Hematopoietic multipotent progenitor cell treated with erythropoietin and hydrocortisone succinate and interleukin-3 and kit ligand, for 4 days (in vitro differentiated cells): ENCODE results near the gene PHTF1.

Experiments
- DNase-seq: peaks from one replicate; pipeline ENCODE4 v3.0.0-alpha.2; 2015

Gene PHTF1

DNA sequence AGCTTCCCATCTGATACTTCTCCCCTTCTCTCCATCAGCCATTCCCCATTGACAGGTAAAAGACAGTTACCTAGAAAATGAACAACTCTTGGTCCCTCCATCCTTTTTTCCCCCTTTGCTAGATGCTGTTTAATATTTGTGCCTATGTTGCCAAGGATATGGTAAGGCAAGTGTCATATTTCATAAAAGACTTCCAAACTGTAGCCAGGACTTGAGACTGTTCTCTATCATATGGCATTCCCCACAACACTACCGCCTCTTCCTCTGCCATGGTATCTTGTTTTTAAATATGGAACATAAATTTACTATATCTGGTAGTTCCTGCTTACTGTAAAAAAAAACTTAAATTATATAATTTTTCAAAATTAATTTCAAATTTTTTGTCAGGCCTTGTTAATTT, 97.2 kb downstream of the PHTF1 start:
- no peak for DNase-seq

DNA sequence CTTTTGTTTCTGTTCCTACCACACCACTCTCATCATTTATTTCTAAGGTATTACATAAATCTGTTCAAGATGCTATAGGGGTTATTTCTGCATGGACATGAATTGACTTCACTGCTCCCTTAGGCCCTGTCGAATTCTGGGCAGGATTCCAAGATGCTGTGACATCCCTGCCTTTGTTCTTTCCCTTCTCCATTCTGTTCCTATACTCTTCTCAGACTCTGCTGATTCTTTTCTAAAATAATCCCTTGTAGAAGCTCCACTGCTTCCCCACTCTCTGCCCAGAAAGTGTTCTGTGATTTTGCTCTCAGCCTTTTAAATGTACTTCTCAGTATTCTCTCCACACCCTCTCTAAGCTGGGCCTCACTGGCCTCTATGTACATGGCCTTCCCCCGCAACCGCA, 99.2 kb downstream of the PHTF1 start:
- no peak for DNase-seq

DNA sequence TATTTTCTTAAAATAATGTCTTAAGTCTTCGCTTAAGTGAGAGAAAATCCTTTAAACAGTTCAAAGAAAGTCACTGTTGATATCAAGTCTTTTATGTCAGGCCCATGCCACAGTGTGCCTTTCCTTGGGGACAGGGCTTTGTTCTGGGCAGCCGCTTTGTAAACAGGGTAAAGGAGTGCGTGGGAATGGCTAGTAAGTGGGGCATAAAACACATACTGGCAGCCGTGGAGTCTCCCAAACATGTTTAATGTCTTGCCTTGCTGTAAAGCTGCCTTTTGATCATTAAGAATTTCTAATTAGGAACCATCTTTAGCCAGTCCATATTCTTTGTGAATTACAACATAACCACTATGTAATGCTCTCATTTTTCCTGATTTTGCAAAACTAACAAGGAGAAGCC, 99.7 kb downstream of the PHTF1 start:
- no peak for DNase-seq

DNA sequence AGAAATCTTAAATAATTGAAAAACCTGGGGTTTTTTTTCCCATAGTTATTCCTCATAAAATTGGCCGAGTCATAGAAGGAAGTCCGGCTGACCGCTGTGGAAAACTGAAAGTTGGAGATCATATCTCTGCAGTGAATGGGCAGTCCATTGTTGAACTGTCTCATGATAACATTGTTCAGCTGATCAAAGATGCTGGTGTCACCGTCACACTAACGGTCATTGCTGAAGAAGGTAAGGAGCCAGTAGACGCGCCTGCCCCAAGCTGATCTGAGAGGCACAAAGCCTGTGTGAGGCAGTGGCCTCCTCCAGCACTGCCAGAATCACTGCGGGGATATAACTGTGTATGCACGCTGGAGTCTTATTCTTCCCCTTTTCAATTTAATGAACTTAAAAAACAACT, 100.3 kb downstream of the PHTF1 start:
- no peak for DNase-seq

DNA sequence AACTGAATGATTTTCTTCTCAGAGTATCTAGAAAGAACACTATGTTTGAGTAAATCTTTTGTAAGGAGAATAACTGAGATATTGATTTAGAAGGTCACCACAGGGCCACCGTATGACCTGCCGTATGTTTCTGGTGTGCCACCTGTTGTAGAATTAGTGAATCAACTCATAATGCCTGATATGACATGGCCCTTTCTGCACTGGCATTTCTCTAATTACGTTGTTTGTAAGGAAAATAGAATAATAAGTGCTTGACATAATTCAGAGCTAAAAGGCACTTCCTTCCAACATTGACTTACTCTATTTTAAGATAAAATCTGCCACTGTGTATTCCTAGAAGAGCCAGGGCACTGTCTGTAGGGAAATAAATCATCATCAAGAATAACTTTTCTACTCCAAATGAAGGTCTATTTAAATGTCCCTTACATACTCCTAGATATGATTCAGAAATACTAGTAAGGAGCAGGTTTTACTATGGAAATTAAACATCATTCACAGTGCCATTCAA, 101.7 kb downstream of the PHTF1 start:
- no peak for DNase-seq

DNA sequence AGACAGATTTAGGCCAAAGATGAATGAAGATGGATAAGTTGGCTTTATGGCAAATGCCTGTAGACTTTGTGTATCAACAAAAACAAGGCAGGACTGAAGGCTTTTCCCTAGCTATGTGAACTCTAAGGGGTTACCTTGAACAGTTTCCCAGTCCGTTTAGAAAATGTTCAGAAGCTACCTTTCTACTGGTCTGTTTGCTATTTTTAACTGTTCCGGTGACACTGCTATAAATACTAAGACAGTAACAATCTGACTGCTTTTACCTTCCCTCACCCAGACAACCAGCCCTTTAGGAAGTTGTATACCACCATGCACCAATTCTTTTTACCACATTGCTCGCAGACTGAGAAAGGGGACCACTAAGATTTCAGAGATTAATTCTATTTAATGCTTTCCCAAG, 102.2 kb downstream of the PHTF1 start:
- no peak for DNase-seq

DNA sequence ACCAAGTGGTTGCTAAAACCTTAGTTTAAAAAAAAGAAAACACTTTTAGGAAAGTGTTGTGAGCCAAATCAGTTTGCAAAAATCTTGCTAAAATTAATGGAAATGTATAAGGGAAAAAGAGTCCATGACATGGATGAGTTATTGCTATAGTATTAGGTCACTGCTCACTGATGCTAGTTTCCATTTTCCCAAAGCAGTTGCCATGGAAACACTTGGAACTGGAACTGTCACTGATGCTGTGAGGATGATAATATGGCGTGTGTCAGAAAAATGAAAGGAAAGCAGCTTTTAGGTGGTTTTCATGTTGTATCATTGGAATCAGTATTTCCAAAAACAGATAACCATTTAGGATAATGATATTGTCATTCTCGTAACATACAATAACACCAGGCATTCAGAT, 104.4 kb downstream of the PHTF1 start:
- DNase-seq = no peak

DNA sequence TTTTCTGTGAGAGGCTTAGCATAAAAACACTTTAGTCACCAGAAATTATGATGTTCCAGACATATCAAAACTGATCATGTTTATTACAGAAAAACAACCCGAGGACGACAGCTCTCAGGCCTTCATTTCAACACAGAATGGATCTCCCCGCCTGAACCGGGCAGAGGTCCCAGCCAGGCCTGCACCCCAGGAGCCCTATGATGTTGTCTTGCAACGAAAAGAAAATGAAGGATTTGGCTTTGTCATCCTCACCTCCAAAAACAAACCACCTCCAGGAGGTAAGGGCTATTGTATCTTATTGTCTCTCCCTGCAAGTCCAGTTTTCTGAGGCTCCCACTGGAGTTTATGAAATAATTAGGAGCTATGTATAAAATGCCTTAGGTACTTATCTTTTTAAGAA, 105.5 kb downstream of the PHTF1 start:
- DNase-seq = no peak

DNA sequence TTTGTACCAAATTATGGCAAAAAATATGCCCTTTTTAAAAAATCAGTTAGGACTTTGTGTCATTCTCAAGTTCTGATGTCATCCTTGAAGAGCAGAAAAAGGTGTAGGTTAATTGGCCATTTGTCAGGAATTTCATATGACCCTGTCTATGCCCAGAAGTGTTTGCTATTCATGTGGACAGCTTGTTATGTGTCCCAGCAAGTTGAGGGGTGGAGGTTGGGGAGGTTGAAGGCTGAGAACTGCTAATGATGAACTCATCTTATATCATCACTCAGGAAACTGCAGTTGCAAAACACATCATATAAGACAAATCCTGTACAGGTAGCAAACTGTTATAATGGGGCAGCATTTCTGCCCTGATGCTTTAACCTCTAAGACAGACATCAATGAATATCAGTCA, 106.5 kb downstream of the PHTF1 start:
- DNase-seq = no peak

DNA sequence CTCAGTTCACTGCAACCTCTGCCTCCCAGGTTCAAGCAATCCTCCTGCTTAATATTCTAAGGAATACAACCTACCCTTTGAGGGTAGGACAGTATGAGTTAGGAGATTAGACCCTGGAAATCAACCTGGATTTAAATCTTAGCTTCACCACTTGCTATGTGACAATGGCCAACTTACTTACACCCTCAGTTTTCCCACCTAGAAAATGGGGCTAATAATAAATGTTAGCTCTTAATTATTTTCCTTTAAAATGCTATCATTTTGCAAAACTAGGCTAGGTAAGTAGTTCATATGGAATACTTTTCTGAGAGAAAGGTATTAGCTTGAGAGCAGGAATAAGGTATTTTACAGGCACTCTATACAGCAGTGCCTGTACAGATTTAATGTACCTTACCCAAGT, 110.8 kb downstream of the PHTF1 start:
- no peak for DNase-seq

DNA sequence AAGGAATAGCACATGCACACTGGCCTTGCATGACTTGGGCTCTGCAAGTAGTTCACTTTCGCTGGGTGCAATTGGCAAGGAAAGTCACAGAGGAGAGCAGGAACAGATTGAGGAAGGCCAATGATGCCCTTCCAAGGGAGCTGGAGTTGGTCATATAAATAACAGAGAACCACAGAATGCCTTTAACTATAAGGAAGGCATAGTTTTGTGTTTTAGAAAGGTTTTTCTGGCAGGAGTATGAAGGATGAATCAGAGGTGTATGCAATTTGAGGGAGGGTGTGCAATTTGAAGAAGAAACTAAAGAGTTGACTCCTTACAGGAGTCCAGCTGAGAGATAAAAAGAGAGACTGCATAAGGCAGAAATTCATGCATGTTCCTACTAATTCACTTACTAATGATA, 112.1 kb downstream of the PHTF1 start:
- DNase-seq = no peak
